Activated naive CD4-positive, alpha-beta T cell treated with anti-CD3 and anti-CD28 coated beads, Interleukin-2, amount 50 U/mL, for 24 hours (primary cell): ENCODE measurements around the gene TLR6.
"Not testable (repeated sequence)": the region's sequence is repeated elsewhere in the genome, so short reads cannot be mapped to it uniquely, and the experiment has no call there.

Source experiments
- H3K27ac Mint-ChIP-seq: one replicate; pipeline ENCODE4 v1.8.0; 2021; ENCODE audit warnings: mild to moderate bottlenecking, mixed read lengths
- H3K27me3 Mint-ChIP-seq: one replicate; pipeline ENCODE4 v1.8.0; 2021; ENCODE audit warnings: mixed read lengths
- H3K36me3 Mint-ChIP-seq: one replicate; pipeline ENCODE4 v1.8.0; 2021; ENCODE audit warnings: mixed read lengths
- H3K4me1 Mint-ChIP-seq: one replicate; pipeline ENCODE4 v1.8.0; 2021; ENCODE audit warnings: mixed read lengths
- H3K4me3 Mint-ChIP-seq: one replicate; pipeline ENCODE4 v1.8.0; 2021; ENCODE audit warnings: mild to moderate bottlenecking, mixed read lengths
- H3K9me3 Mint-ChIP-seq: one replicate; pipeline ENCODE4 v1.8.0; 2021; ENCODE audit warnings: mixed read lengths

The TLR6 gene

DNA sequence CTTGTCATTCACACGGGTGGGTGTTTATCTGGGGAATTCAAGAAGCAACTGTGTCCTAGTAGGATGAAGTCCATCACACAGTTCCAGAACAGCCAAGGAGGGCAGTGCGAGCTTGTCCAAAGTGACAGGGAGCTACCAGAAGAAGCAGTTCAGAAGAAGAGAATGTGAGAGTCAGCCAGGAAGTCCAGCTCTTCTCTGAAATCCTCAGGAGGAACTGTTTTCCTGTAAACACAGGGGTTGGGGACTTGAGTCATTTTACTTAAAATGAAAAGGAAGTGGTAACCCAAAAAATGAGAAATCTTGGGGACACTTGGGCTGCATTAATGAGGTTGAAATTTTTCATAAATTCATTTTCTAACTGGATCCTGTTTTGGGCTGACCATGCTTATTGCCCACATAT, 65.6 kb downstream of the TLR6 start:
- peaks cover 12% of the 10 kb centered on the region for H3K36me3 Mint-ChIP-seq
- no peaks in the 10 kb centered on the region for H3K4me1 Mint-ChIP-seq
- no peaks in the 10 kb centered on the region for H3K27me3 Mint-ChIP-seq
- no peak overlapping the region for H3K27ac Mint-ChIP-seq
- peaks cover 13% of the 10 kb centered on the region for H3K9me3 Mint-ChIP-seq
- no peak overlapping the region for H3K4me3 Mint-ChIP-seq

DNA sequence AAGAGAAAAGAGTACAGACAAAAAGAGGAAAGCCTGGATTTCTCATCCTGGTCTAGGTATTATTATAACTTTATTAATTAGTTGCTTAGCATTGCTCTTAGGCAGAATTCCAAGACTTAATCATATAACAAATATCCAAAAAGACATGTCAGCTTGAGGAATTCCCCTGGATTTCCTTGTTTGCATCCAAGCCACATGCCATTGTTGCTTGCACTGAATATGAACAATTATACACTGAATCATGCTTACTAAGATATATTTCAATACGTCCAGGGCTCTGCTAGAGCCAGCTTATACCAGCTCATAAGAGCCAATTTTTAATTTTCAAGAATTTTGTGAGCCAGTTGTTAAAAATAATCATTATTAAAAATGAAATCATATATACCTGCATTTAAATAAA, 68.3 kb downstream of the TLR6 start:
- no peaks in the 10 kb centered on the region for H3K4me1 Mint-ChIP-seq
- peaks cover 6% of the 10 kb centered on the region for H3K9me3 Mint-ChIP-seq
- H3K27ac Mint-ChIP-seq: no peak overlapping the region
- no peaks in the 10 kb centered on the region for H3K27me3 Mint-ChIP-seq
- no peak overlapping the region for H3K4me3 Mint-ChIP-seq
- peaks cover 8% of the 10 kb centered on the region for H3K36me3 Mint-ChIP-seq

DNA sequence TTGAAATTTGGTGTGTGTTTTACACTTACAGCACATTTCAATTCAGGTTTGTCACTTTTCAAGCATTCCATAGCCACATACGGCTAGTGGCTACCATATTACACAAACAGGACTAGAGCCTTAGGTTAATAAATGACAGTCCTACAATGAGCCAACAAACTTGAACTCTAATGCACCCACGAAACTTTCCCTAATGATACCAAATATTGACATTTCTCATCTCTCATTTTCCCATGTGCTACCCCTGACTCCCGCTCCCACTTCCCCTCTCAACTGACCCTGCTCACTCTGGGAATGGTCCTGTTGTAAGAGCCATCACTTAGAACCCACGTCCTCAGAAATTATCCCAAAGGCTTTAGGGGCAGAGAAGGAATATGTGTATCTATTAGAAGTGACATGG, 68.9 kb downstream of the TLR6 start:
- H3K36me3 Mint-ChIP-seq: peaks cover 8% of the 10 kb centered on the region
- no peak overlapping the region for H3K4me3 Mint-ChIP-seq
- no peak overlapping the region for H3K27ac Mint-ChIP-seq
- H3K27me3 Mint-ChIP-seq: no peaks in the 10 kb centered on the region
- peaks cover 2% of the 10 kb centered on the region for H3K4me1 Mint-ChIP-seq
- peaks cover 6% of the 10 kb centered on the region for H3K9me3 Mint-ChIP-seq

DNA sequence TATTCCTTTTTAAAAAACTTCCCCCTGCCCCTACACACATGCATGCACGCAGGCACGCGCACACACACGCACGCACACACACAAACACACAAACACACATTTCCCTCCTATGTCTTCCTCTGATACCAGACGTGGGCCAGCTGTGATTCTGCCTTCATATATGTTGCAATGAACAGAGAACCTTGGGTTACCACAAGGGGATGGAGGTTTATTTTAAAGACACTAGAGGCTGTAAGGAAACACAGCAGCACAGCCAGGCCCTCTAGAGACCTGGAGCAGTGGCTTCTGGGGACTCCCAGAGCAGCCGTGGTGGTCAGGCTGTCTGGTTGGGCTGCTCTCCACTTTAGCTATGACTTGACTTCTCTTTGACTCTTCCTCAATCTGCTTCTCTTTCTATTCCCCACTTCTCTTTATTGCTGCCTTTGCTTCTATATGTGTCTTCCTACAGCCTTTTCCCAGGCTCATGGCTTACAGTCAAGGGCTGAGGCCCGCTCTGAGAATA, 70.7 kb downstream of the TLR6 start:
- no peak overlapping the region for H3K4me3 Mint-ChIP-seq
- H3K9me3 Mint-ChIP-seq: peaks cover 6% of the 10 kb centered on the region
- no peak overlapping the region for H3K27ac Mint-ChIP-seq
- H3K4me1 Mint-ChIP-seq: peaks cover 5% of the 10 kb centered on the region
- no peaks in the 10 kb centered on the region for H3K27me3 Mint-ChIP-seq
- H3K36me3 Mint-ChIP-seq: peaks cover 3% of the 10 kb centered on the region

DNA sequence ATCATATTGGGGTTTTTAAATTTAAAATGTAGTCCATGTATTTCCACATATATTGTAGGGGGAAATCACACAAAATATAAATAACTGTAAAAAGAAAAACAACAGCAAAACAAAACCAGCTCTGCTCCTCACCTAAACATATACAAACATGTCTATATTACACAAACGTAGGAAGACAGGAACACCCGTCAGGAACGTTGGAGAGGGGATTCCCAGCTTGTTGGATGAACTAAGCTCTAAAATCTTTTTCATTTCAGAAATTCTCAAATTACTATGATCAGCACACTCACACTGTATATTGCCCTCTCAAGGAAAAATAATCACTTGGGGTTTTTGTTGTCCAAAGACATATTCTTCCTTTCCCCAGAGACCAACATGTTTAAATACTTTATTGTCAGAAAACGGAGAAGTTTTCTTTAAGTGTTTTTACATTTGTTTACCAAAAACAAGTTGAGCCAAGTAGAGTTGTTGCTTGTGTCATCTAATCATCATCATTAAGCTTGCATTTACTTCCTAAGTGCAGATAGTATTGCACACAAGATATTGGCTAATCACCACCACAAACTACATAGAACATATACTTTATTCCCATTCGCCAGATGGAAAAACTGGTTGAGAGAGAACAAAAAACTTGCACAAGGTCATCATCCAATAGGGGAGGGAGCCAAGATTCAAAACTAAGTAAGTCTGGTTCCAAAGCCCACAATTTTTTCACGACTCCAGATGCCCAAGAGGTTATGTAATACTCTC, 71.4 kb downstream of the TLR6 start:
- Mint-ChIP-seq H3K9me3 (peaks cover 5% of the 10 kb centered on the region), H3K27ac (no peak overlapping the region), H3K4me1 (peaks cover 5% of the 10 kb centered on the region), H3K27me3 (no peaks in the 10 kb centered on the region), H3K36me3 (peaks cover 2% of the 10 kb centered on the region), H3K4me3 (no peak overlapping the region)

DNA sequence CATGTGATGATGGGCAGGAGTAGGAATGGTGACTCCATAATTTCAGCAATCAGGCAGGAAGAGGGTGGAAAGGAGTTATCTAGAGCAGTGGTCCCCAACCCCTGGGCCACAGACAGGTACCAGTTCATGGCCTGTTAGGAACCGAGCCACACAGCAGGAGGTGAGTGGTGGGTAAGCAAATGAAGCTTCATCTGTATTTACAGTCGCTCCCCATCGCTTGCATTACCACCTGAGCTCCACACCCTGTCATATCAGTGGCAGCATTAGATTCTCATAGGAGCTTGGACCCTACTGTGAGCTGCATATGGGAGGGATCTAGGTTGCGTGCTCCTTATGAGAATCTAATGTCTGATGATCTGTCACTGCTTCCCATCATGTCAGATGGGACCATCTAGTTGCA, 72.5 kb downstream of the TLR6 start:
- Mint-ChIP-seq H3K27ac (peak overlapping the region; percentile 5), H3K27me3 (no peaks in the 10 kb centered on the region), H3K36me3 (no peaks in the 10 kb centered on the region), H3K4me3 (no peak overlapping the region), H3K4me1 (peaks cover 5% of the 10 kb centered on the region), H3K9me3 (no peaks in the 10 kb centered on the region)

DNA sequence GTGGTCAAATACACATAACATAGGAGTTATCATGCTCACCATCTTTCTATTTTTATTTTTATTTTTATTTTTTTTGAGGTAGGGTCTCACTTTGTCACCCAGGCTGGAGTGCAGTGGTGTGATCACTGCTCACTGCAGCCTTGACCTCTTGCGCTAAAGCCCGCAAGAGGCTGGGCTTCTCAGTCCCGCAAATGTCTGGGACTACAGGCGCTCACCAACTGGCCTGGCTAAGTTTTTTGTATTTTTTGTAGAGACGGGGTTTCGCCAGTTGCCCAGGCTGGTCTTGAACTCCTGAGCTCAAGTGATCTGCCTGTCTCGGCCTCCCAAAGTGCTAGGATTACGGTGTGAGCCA, 73.5 kb downstream of the TLR6 start:
- Mint-ChIP-seq H3K9me3 (no peaks in the 10 kb centered on the region), H3K4me3 (no peak overlapping the region), H3K4me1 (peaks cover 5% of the 10 kb centered on the region), H3K27me3 (no peaks in the 10 kb centered on the region), H3K27ac (no peak overlapping the region), H3K36me3 (no peaks in the 10 kb centered on the region)

DNA sequence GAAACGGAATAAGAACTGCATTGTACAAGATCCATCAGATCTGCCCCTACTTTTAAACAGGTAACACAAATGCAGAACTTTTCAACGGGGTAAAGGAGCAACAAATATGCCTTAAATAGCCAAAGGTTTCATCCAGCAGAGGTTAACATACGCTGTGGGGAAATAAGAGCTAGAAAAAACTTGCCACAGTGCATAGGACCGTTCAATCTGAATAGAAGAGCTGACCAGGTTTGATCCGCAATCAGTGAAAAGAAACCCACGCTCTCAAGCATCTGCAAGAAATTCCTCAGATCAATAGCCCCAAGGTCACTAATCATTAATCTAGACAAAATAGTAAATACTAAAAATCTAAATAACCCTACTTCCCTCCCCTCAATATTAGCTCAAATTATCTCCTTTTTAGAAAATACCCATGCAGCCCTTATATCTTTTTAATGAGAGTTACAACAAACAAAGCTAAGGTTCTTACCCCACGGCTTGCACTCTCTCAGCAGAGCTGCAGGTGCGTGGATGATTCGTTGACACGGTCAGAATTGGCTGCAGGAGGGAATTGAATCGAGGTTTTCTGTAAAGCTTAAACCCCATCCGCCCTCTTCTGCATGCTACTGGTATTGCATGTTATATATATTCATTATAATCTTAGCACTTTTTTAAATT, 74.0 kb downstream of the TLR6 start, which contains the start of gene TLR10:
Gene TLR10, minus strand, starts transcription at position 539 of the 657 bp plus-strand sequence. CDS start 7,400 bp downstream, outside the sequence.
- Mint-ChIP-seq H3K9me3 (no peaks in the 10 kb centered on the region), H3K4me3 (peak within 1 kb of the TSS; percentile 56), H3K4me1 (peaks cover 5% of the 10 kb centered on the region), H3K27me3 (no peaks in the 10 kb centered on the region), H3K27ac (peak within 1 kb of the TSS; percentile 5), H3K36me3 (no peaks in the 10 kb centered on the region)

DNA sequence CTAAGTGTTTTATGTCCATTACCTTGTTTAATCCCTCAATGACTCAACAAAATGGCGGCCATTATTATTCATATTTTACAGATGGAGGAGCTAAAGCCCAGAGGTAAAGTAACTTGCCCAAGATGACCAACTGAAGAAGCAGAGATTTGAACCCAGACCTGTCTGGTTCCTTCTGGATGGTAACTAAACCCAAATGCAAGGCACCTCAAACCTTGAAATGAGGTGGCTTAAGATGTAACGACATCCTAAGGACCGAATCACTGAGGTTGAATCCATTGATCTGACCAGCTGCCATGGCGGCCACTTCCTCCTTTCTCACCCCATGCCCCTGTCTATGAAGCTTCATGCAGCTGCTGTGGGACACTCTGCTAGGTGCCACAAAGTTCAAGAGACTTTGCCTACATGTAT, 74.8 kb downstream of the TLR6 start:
- Mint-ChIP-seq H3K27me3 (peaks cover 1% of the 10 kb centered on the region), H3K36me3 (peaks cover 3% of the 10 kb centered on the region), H3K9me3 (peaks cover 5% of the 10 kb centered on the region), H3K27ac (no peak overlapping the region), H3K4me1 (peaks cover 5% of the 10 kb centered on the region), H3K4me3 (no peak overlapping the region)

DNA sequence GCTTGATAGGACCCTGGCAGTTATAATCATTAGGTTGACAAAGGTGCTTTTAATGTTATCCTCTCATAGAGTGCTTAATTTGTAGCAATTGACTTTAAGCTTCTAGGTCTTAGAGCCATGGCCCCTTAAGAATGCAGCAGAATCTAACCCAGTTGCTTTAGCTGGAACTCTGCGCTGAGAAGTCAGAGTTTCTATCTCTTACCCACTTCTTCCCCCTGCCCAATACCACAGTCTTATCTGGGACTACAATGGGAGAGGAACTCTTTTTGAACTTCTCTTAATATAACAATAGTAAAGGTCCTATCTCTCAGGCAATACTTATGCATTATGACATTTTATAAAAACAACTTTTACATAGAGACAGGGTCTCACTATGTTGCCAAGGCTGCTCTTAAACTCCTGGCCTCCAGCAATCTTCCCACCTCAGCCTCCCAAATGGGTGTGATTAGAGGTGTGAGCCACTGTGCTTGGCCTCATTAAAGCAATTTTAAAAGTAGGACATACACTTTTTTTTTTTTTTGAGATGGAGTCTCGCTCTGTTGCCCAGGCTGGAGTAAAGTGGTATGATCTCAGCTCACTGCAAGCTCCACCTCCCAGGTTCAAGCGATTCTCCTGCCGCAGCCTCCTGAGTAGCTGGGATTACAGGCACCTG, 75.7 kb downstream of the TLR6 start:
- H3K27ac Mint-ChIP-seq: no peak overlapping the region
- peaks cover 5% of the 10 kb centered on the region for H3K4me1 Mint-ChIP-seq
- H3K27me3 Mint-ChIP-seq: peaks cover 1% of the 10 kb centered on the region
- peaks cover 6% of the 10 kb centered on the region for H3K9me3 Mint-ChIP-seq
- H3K36me3 Mint-ChIP-seq: peaks cover 4% of the 10 kb centered on the region
- no peak overlapping the region for H3K4me3 Mint-ChIP-seq

DNA sequence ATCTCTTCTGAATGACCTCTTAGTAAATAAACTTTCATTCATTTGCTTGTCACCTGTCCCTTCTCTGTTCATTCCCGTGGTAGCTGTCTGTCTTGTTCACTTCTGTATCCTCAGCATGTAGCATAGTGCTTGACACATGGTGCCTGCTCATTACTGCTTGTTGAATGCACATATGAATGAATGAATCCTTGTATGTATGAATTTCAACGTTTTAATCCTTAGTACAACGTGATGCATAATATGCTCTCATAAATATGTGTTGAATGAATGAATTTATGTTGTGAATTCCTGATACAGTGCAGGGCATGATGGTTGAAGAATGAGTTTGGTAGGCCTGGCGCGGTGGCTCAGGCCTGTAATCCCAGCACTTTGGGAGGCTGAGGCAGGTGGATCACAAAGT, 76.8 kb downstream of the TLR6 start:
- Mint-ChIP-seq H3K27ac (no peak overlapping the region), H3K4me3 (no peak overlapping the region), H3K4me1 (peaks cover 5% of the 10 kb centered on the region), H3K9me3 (peaks cover 6% of the 10 kb centered on the region), H3K27me3 (peaks cover 1% of the 10 kb centered on the region), H3K36me3 (peaks cover 4% of the 10 kb centered on the region)

DNA sequence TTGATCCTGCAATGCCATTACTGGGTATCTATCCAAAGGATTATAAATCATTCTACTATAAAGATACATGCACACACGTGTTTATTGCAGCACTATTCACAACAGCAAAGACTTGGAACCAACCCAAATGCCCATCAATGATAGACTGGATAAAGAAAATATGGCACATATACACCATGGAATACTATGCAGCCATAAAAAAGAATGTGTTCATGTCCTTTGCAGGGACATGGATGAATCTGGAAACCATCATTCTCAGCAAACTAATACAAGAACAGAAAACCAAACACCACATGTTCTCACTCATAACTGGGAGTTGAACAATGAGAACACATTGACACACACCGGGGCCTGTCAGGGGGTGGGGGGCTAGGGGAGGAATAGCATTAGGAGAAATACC, 78.7 kb downstream of the TLR6 start:
- H3K27ac Mint-ChIP-seq, H3K27me3 Mint-ChIP-seq: not testable (repeated sequence)

DNA sequence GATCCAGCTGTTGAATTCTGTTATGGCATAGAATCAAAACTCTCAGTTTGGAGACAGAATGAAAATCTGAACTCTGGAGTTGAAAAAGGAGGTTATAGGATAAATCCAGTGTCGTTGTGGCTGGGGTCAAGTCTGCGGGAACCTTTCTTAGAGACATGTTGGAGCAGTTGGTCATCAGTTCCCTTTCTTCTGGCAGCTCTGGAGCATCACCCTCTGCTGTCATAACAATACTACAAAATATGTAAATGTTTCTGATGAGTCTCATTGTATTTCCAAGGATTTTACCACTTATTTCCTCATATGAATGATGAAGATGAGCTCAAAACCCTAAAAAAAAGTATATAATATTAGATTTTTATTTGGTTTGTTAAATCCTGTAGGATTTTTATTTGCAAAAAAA, 81.3 kb downstream of the TLR6 start:
- Mint-ChIP-seq H3K27me3 (peaks cover 1% of the 10 kb centered on the region), H3K4me1 (no peaks in the 10 kb centered on the region), H3K9me3 (peaks cover 9% of the 10 kb centered on the region), H3K36me3 (peaks cover 4% of the 10 kb centered on the region), H3K4me3 (no peak overlapping the region), H3K27ac (no peak overlapping the region)

More for the DNA sequence above, 78.7 kb downstream of the TLR6 start:
- not testable (repeated sequence) for H3K4me3 Mint-ChIP-seq, H3K9me3 Mint-ChIP-seq, H3K36me3 Mint-ChIP-seq, H3K4me1 Mint-ChIP-seq

DNA sequence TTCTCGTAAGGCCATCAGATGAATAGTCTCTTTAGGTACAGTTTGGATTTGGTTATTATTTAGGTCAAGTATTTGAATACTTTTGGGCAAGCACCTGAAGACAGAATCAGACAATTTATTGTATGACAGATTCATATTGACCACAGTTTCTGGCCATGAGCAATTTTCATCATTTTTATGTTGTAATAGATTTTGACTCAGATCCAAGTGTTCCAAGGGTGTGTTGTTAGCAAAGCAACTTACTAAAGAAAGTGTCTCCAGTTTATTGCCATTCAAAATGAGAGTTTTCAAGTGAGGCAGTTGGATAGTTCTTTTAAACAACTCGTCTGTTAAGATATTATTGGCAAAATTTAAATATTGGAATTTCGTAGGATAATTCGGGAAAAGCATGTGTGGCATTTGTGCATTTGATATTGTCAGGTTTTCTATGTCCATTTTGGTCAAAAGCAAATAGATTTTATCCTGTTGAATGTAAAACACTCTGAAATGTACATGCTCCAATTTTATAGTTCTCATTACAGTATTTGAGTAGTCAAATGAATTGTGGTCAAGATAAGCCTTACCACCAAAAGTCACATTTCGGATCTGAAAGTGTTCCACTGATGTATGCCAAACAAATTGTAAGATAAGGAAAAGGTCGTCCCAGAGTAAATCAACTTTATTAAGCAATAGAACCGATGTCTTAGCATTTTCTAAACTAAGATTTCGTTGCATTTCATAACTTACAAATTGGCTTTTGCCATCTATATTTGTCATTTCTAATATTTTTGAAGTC, 82.2 kb downstream of the TLR6 start:
- Mint-ChIP-seq H3K9me3 (peaks cover 9% of the 10 kb centered on the region), H3K36me3 (peaks cover 4% of the 10 kb centered on the region), H3K4me3 (no peak overlapping the region), H3K27ac (no peak overlapping the region), H3K4me1 (no peaks in the 10 kb centered on the region), H3K27me3 (peaks cover 1% of the 10 kb centered on the region)
